ENCODE measurements around the gene PIGQ. TPM values are rescaled to one million over a fixed set of nuclear protein-coding genes. Genes with fewer than 3 reads are reported as not detected.

The PIGQ gene
- total and polyA plus RNA-seq, 9 donors: 4.3 to 47.7 (median 39.5) TPM

DNA sequence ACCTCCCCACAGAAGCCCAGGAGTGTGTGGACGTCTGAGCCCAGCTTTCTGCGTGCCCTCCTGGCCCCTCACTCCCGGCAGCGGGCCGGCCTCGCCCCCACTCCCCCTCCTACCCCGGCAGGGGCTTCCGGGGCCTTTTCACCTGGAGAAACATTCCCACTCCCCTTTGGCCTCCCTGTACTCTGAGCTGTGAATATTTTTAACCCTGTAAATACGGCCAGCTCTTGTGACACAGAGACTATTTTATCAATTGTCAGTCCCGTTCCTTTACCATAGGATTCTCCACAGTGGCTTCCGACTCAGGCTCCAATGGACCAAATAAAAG is 15.5 kb upstream of the PIGQ start:
- 80 to 86% (median 80%) methylated on average over 11 of the region's 11 CpGs for WGBS, 3 donors
- DNase-seq: no peak
- no peak overlapping the region for H3K27ac ChIP-seq

GRCh38 chr16:554640-555365 is 15.0 kb upstream of the PIGQ start:
- WGBS, 3 donors: 75 to 88% (median 86%) methylated on average over 54 of the region's 54 CpGs

More for the DNA sequence above, 15.5 kb upstream of the PIGQ start:
- intact Hi-C loops (cut with DNase I): no loop called here
- Histone ChIP-seq H3K4me1 (ENCODE audit: insufficient read depth) (no peaks in the 10 kb centered on the region), H3K4me3 (no peak overlapping the region), H3K36me3 (no peaks in the 10 kb centered on the region), H3K9me3 (no peaks in the 10 kb centered on the region), H3K27me3 (no peaks in the 10 kb centered on the region)
- no peak for TF ChIP-seq POLR2A (IDR thresholded peaks at IDR 0.05)
- TF ChIP-seq EP300 (IDR thresholded peaks at IDR 0.05): no peak
- no peak for TF ChIP-seq CTCF (IDR thresholded peaks at IDR 0.05)

GRCh38 chr16:555528-556473 is 14.0 kb upstream of the PIGQ start:
- Histone ChIP-seq H3K27ac (no peak overlapping the region), H3K4me1 (ENCODE audit: insufficient read depth) (no peaks in the 10 kb centered on the region), H3K9me3 (no peaks in the 10 kb centered on the region), H3K27me3 (peaks cover under 1% of the 10 kb centered on the region), H3K36me3 (no peaks in the 10 kb centered on the region), H3K4me3 (no peak overlapping the region)
- WGBS, 3 donors: 71 to 82% (median 79%) methylated on average over 30 to 32 of the region's 32 CpGs
- TF ChIP-seq POLR2A (IDR thresholded peaks at IDR 0.05) (no peak), CTCF (IDR thresholded peaks at IDR 0.05) (no peak)
- DNase-seq: no peak
- intact Hi-C loops (cut with DNase I): no loop called here

More at GRCh38 chr16:554640-555365, 15.0 kb upstream of the PIGQ start:
- DNase-seq: no peak
- Histone ChIP-seq H3K27me3 (no peaks in the 10 kb centered on the region), H3K4me3 (no peak overlapping the region), H3K9me3 (no peaks in the 10 kb centered on the region), H3K4me1 (ENCODE audit: insufficient read depth) (no peaks in the 10 kb centered on the region), H3K36me3 (no peaks in the 10 kb centered on the region), H3K27ac (no peak overlapping the region)
- TF ChIP-seq POLR2A (IDR thresholded peaks at IDR 0.05): no peak
- TF ChIP-seq EP300 (IDR thresholded peaks at IDR 0.05): no peak
- TF ChIP-seq CTCF (IDR thresholded peaks at IDR 0.05): no peak
- intact Hi-C loops (cut with DNase I): no loop called here

- no peak for DNase-seq
- Histone ChIP-seq H3K9me3 (no peaks in the 10 kb centered on the region), H3K4me3 (no peak overlapping the region), H3K27me3 (peaks cover 3% of the 10 kb centered on the region), H3K27ac (no peak overlapping the region), H3K36me3 (no peaks in the 10 kb centered on the region), H3K4me1 (ENCODE audit: insufficient read depth) (no peaks in the 10 kb centered on the region)
- 86 to 89% (median 88%) methylated on average over 23 to 32 of the region's 32 CpGs for WGBS, 3 donors
- TF ChIP-seq EP300 (IDR thresholded peaks at IDR 0.05): no peak
- TF ChIP-seq POLR2A (IDR thresholded peaks at IDR 0.05): no peak
- TF ChIP-seq CTCF (IDR thresholded peaks at IDR 0.05): no peak
- intact Hi-C loops (cut with DNase I): no loop called here
These were observed 13.1 kb upstream of the PIGQ start for GRCh38 chr16:556474-557173.

All from ovary (tissue), 9 donors.